Activated CD4-positive, alpha-beta memory T cell treated with anti-CD3 and anti-CD28 coated beads for 36 hours (primary cell): ENCODE results near the gene CPB2. TPM values are rescaled to one million over a fixed set of nuclear protein-coding genes. Genes with fewer than 3 reads are reported as not detected.

Experiments used
- CTCF ChIA-PET: fragments of 350-600 bp; sonication (Branson Sonifier 250); formaldehyde crosslinking; loops from one replicate; lab custom pipeline; 2021; ENCODE audit warnings: antibody characterized with exemption, inconsistent platforms; lab: Charles Lee
- POLR2A ChIA-PET: fragments of 350-600 bp; sonication (Branson Sonifier 250); formaldehyde crosslinking; loops from one replicate; lab custom pipeline; 2021; ENCODE audit warnings: antibody characterized with exemption; lab: Charles Lee
- DNase-seq: peaks from one replicate; pipeline ENCODE4 v3.0.0-alpha.2; 2020
- H3K27ac Mint-ChIP-seq: one replicate; pipeline ENCODE4 v1.8.0; 2021; ENCODE audit warnings: mixed read lengths
- H3K27me3 Mint-ChIP-seq: one replicate; pipeline ENCODE4 v1.8.0; 2021; ENCODE audit warnings: mixed read lengths
- H3K36me3 Mint-ChIP-seq: one replicate; pipeline ENCODE4 v1.8.0; 2021; ENCODE audit warnings: mixed read lengths
- H3K4me1 Mint-ChIP-seq: one replicate; pipeline ENCODE4 v1.8.0; 2021; ENCODE audit warnings: low read depth, mixed read lengths
- H3K4me3 Mint-ChIP-seq: one replicate; pipeline ENCODE4 v1.8.0; 2021; ENCODE audit warnings: mild to moderate bottlenecking, mixed read lengths
- H3K9me3 Mint-ChIP-seq: one replicate; pipeline ENCODE4 v1.8.0; 2021; ENCODE audit warnings: mixed read lengths
- intact Hi-C: fragments of 100-400 bp; cut with micrococcal nuclease; formaldehyde crosslinking; loops from one replicate; pipeline ENCODE4 v1.15.1; 2023
- total RNA-seq, 2 experiments: library from RNA; stranded (reverse); gene quantifications; one replicate each; pipeline ENCODE4 v1.2.3, GENCODE V29; 2021

Gene CPB2
- total RNA-seq, 2 experiments from 2014 or later: not detected

GRCh38 chr13:46137627-46138317 lies 32.9 kb upstream of the CPB2 start:
- intact Hi-C loops: no loop called here
- peaks cover 40% of the 10 kb centered on the region for H3K4me1 Mint-ChIP-seq
- H3K4me3 Mint-ChIP-seq: no peak overlapping the region
- H3K27ac Mint-ChIP-seq: peak overlapping the region; percentile 39
- no peak for DNase-seq
- H3K36me3 Mint-ChIP-seq: peaks cover 71% of the 10 kb centered on the region
- CTCF ChIA-PET: interaction anchor here (1.3 kb wide), 1 partner anchor 22 kb away, joined by 3 read pairs; no protein-coding TSS in a partner anchor
- no peaks in the 10 kb centered on the region for H3K9me3 Mint-ChIP-seq
- POLR2A ChIA-PET: interaction anchor here (1.4 kb wide), 1 partner anchor 22 kb away, joined by 3 read pairs; no protein-coding TSS in a partner anchor
- H3K27me3 Mint-ChIP-seq: no peaks in the 10 kb centered on the region

DNA sequence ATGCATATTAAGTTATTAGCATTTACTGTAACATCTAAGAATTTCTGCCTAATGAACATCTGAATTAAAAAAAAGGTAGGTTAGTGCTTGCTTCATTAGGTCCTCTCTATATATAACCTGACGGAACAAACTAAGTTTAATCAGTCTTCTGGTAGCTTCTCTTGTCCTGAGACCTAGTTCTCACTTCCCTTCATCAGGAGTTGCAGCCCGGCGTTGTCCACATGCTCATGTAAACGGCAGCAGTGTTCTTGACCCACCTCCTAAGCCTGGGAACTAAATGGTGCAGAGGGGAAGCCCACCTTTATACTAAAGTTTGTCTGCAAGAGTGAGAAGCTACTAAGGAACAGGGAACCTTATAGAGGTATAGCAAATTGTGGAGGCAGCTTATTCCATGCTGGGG lies 31.9 kb upstream of the CPB2 start:
- ChIA-PET CTCF (interaction anchor here (1.3 to 2.8 kb wide), 3 partner anchors 10 to 23 kb away, joined by 3 to 17 read pairs (median 8); no protein-coding TSS in a partner anchor), POLR2A (interaction anchor here (0.9 kb wide), 1 partner anchor 13 kb away, joined by 3 read pairs; no protein-coding TSS in a partner anchor)
- peaks cover 74% of the 10 kb centered on the region for H3K36me3 Mint-ChIP-seq
- H3K27ac Mint-ChIP-seq: peak overlapping the region; percentile 23
- peaks cover 36% of the 10 kb centered on the region for H3K4me1 Mint-ChIP-seq
- H3K27me3 Mint-ChIP-seq: no peaks in the 10 kb centered on the region
- H3K9me3 Mint-ChIP-seq: no peaks in the 10 kb centered on the region
- no peak for DNase-seq
- H3K4me3 Mint-ChIP-seq: no peak overlapping the region
- intact Hi-C loops: no loop called here

DNA sequence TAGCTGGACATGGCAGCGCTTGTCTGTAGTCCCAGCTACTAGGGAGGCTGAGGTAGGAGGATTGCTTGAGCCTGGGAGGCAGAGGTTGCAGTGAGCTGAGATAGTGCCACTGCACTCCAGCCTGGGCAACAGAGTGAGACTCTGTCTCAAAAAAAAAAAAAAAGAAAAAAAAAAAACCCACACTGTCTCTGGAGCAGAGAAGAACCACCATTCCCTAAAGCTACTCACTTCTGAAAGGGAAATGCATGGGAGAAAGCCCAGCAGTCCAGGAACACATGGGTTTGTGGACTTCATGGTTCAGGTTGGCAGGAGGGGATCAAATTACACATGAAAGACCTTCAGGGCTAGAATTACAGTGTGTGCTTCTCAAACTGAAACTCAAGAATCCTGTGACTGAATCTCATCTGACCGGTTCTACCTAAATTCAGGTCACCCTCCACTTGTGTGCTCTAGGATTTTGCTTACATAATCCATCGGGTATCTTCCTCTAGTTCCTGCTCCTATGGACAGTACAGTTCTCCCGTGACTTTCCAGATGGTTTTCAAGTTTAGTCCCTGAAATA lies 30.2 kb upstream of the CPB2 start:
- H3K4me3 Mint-ChIP-seq: no peak overlapping the region
- H3K27ac Mint-ChIP-seq: peak overlapping the region; percentile 69
- CTCF ChIA-PET: interaction anchor here (1.7 to 2.8 kb wide), 2 partner anchors 9 to 25 kb away, joined by 8 to 17 read pairs; no protein-coding TSS in a partner anchor
- no peaks in the 10 kb centered on the region for H3K9me3 Mint-ChIP-seq
- H3K27me3 Mint-ChIP-seq: no peaks in the 10 kb centered on the region
- peaks cover 25% of the 10 kb centered on the region for H3K4me1 Mint-ChIP-seq
- peaks cover 77% of the 10 kb centered on the region for H3K36me3 Mint-ChIP-seq
- intact Hi-C loops: loop anchor here (1.0 kb wide), 1 partner anchor 9 kb away; no protein-coding TSS in a partner anchor
- no peak for DNase-seq
- POLR2A ChIA-PET: no interaction called here

- Mint-ChIP-seq H3K9me3 (no peaks in the 10 kb centered on the region), H3K27ac (peak overlapping the region; percentile 49), H3K4me1 (peaks cover 21% of the 10 kb centered on the region), H3K4me3 (no peak overlapping the region), H3K27me3 (no peaks in the 10 kb centered on the region), H3K36me3 (peaks cover 78% of the 10 kb centered on the region)
- ChIA-PET POLR2A (no interaction called here), CTCF (interaction anchor here (2.8 kb wide), 1 partner anchor 8 kb away, joined by 17 read pairs; no protein-coding TSS in a partner anchor)
- intact Hi-C loops: no loop called here
- no peak for DNase-seq
These were observed 29.7 kb upstream of the CPB2 start for GRCh38 chr13:46134494-46134893.

- Mint-ChIP-seq H3K27ac (peak overlapping the region; percentile 69), H3K36me3 (peaks cover 79% of the 10 kb centered on the region), H3K4me1 (peaks cover 16% of the 10 kb centered on the region), H3K27me3 (no peaks in the 10 kb centered on the region), H3K9me3 (no peaks in the 10 kb centered on the region), H3K4me3 (no peak overlapping the region)
- DNase-seq: no peak
- intact Hi-C loops: no loop called here
- POLR2A ChIA-PET: no interaction called here
- CTCF ChIA-PET: interaction anchor here (0.9 kb wide), 1 partner anchor 19 kb away, joined by 3 read pairs; no protein-coding TSS in a partner anchor
These were observed 27.3 kb upstream of the CPB2 start for GRCh38 chr13:46132109-46132508.

- no peak for DNase-seq
- Mint-ChIP-seq H3K4me3 (no peak overlapping the region), H3K36me3 (peaks cover 78% of the 10 kb centered on the region), H3K27me3 (no peaks in the 10 kb centered on the region), H3K4me1 (peaks cover 18% of the 10 kb centered on the region), H3K9me3 (no peaks in the 10 kb centered on the region), H3K27ac (peak overlapping the region; percentile 69)
- intact Hi-C loops: no loop called here
- ChIA-PET POLR2A (no interaction called here), CTCF (interaction anchor here (0.9 kb wide), 1 partner anchor 19 kb away, joined by 3 read pairs; no protein-coding TSS in a partner anchor)
These were observed 26.9 kb upstream of the CPB2 start for GRCh38 chr13:46131705-46132104.

DNA sequence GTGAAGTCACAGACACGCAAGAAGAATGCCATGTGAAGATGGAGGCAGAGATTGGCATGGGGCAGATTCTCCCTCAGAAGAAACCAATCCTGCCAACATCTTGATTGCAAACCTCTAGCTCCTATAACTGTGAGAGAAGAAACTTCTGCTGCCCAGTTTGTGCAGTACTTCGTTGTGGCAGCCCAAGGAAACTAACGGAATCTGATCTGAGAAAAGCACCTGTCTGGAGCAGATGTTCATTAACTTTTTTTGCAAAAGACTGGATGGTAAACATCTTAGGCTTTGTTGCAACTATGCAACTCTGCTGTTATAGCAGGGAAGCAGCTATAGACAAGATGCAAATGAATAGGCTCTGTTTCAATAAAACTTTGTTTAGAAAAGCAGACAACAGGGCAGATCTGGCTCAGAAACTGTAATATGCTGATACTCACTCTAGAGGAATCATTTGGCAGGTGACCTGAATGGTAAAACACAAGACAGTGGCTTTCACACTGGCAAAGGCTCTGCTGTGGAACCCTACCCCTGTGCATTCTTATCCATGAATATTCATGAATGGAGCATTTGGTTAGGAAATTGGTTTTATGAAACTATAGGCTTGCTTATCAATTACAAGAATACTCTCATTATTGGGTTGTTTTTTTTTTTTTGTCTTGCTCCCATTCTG lies 25.3 kb upstream of the CPB2 start:
- Mint-ChIP-seq H3K4me1 (peaks cover 23% of the 10 kb centered on the region), H3K36me3 (peaks cover 79% of the 10 kb centered on the region), H3K9me3 (no peaks in the 10 kb centered on the region), H3K27me3 (no peaks in the 10 kb centered on the region), H3K4me3 (no peak overlapping the region), H3K27ac (peak overlapping the region; percentile 33)
- POLR2A ChIA-PET: no interaction called here
- intact Hi-C loops: loop anchor here (5.0 kb wide), 2 partner anchors 323 to 508 kb away; no protein-coding TSS in a partner anchor
- CTCF ChIA-PET: interaction anchor here (1.3 kb wide), 1 partner anchor 10 kb away, joined by 4 read pairs; no protein-coding TSS in a partner anchor
- no peak for DNase-seq

DNA sequence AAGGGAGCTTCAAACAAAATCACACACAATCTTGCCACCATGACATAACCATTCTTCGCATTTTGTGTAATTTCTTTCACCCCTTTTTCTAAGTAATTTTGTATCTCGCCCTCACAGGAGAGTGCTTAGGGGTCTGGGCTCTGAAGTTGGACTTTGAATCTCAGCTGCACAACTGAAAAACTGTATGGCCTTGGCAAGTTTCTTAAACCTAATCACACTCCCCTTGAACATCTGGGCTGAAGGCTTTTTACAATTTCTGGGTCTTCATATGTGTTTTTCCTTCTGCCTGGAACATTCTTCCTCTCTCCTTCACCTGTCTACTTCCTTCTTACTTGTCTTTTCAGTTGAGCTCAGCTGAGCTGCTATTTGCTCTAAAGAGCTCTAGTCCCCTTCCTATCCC lies 24.3 kb upstream of the CPB2 start:
- H3K27ac Mint-ChIP-seq: no peak overlapping the region
- H3K9me3 Mint-ChIP-seq: no peaks in the 10 kb centered on the region
- POLR2A ChIA-PET: no interaction called here
- intact Hi-C loops: loop anchor here (5.0 kb wide), 2 partner anchors 322 to 507 kb away; no protein-coding TSS in a partner anchor
- no peaks in the 10 kb centered on the region for H3K27me3 Mint-ChIP-seq
- no peak overlapping the region for H3K4me3 Mint-ChIP-seq
- peaks cover 32% of the 10 kb centered on the region for H3K4me1 Mint-ChIP-seq
- CTCF ChIA-PET: interaction anchor here (1.3 kb wide), 1 partner anchor 9 kb away, joined by 4 read pairs; no protein-coding TSS in a partner anchor
- peaks cover 76% of the 10 kb centered on the region for H3K36me3 Mint-ChIP-seq
- DNase-seq: no peak

- H3K27ac Mint-ChIP-seq: peak overlapping the region; percentile 8
- H3K4me1 Mint-ChIP-seq: peaks cover 36% of the 10 kb centered on the region
- no peak for DNase-seq
- ChIA-PET POLR2A (interaction anchor here (1.3 kb wide), 1 partner anchor 13 kb away, joined by 3 read pairs; no protein-coding TSS in a partner anchor), CTCF (interaction anchor here (0.7 to 2.8 kb wide), 17 partner anchors 8 to 320 kb away, joined by 3 to 22 read pairs (median 5); no protein-coding TSS in a partner anchor)
- H3K36me3 Mint-ChIP-seq: peaks cover 62% of the 10 kb centered on the region
- H3K4me3 Mint-ChIP-seq: no peak overlapping the region
- H3K27me3 Mint-ChIP-seq: no peaks in the 10 kb centered on the region
- intact Hi-C loops: loop anchor here (5.0 kb wide), 2 partner anchors 320 to 505 kb away; no protein-coding TSS in a partner anchor
- H3K9me3 Mint-ChIP-seq: no peaks in the 10 kb centered on the region
These were observed 22.7 kb upstream of the CPB2 start for GRCh38 chr13:46127358-46128023.

- CTCF ChIA-PET: interaction anchor here (0.5 to 2.8 kb wide), 35 partner anchors 9 to 759 kb away, joined by 3 to 22 read pairs (median 4); partner anchors contain the start of gene ZC3H13
- peaks cover 56% of the 10 kb centered on the region for H3K36me3 Mint-ChIP-seq
- no peak overlapping the region for H3K4me3 Mint-ChIP-seq
- no peaks in the 10 kb centered on the region for H3K9me3 Mint-ChIP-seq
- intact Hi-C loops: loop anchor here (1.0 to 5.0 kb wide), 6 partner anchors 9 to 504 kb away; partner anchors contain the start of gene ZC3H13
- peaks cover 39% of the 10 kb centered on the region for H3K4me1 Mint-ChIP-seq
- peak; percentile 83 for DNase-seq
- POLR2A ChIA-PET: interaction anchor here (1.3 kb wide), 1 partner anchor 13 kb away, joined by 3 read pairs; no protein-coding TSS in a partner anchor
- H3K27ac Mint-ChIP-seq: peak overlapping the region; percentile 40
- no peaks in the 10 kb centered on the region for H3K27me3 Mint-ChIP-seq
These were observed 21.9 kb upstream of the CPB2 start for GRCh38 chr13:46126552-46127357.
